ENCODE data around the gene PROM2. TPM values are rescaled to one million over a fixed set of nuclear protein-coding genes. Genes with fewer than 3 reads are reported as not detected.

Gene PROM2
- total RNA-seq, 2 experiments from 2014 or later = 0.82 TPM; not detected in 1

- no peaks in the 10 kb centered on the region for H3K9me3 Mint-ChIP-seq (ENCODE audit: low read depth)
- ATAC-seq (no peak), DNase-seq (no peak)
- H3K27ac Mint-ChIP-seq = no peak overlapping the region
- CTCF ChIA-PET = no interaction called here
- H3K4me3 Mint-ChIP-seq = no peak overlapping the region
- no peaks in the 10 kb centered on the region for H3K4me1 Mint-ChIP-seq
- peaks cover 5% of the 10 kb centered on the region for H3K27me3 Mint-ChIP-seq
- H3K36me3 Mint-ChIP-seq = no peaks in the 10 kb centered on the region
Observed at GRCh38 chr2:95298486-95299111, 24.4 kb downstream of the PROM2 start.

GRCh38 chr2:95299961-95300360 is 25.7 kb downstream of the PROM2 start:
- DNase-seq (no peak), ATAC-seq (no peak)
- peaks cover 5% of the 10 kb centered on the region for H3K27me3 Mint-ChIP-seq
- CTCF ChIA-PET = no interaction called here
- no peaks in the 10 kb centered on the region for H3K4me1 Mint-ChIP-seq
- no peak overlapping the region for H3K27ac Mint-ChIP-seq
- H3K4me3 Mint-ChIP-seq = no peak overlapping the region
- H3K36me3 Mint-ChIP-seq = no peaks in the 10 kb centered on the region
- H3K9me3 Mint-ChIP-seq (ENCODE audit: low read depth) = no peaks in the 10 kb centered on the region

- no peak overlapping the region for H3K4me3 Mint-ChIP-seq
- no peaks in the 10 kb centered on the region for H3K9me3 Mint-ChIP-seq (ENCODE audit: low read depth)
- CTCF ChIA-PET = no interaction called here
- H3K4me1 Mint-ChIP-seq = no peaks in the 10 kb centered on the region
- no peak overlapping the region for H3K27ac Mint-ChIP-seq
- H3K36me3 Mint-ChIP-seq = no peaks in the 10 kb centered on the region
- no peak for ATAC-seq
- DNase-seq = no peak
- H3K27me3 Mint-ChIP-seq = peaks cover 5% of the 10 kb centered on the region
Observed at GRCh38 chr2:95300450-95300849, 26.2 kb downstream of the PROM2 start.

- H3K36me3 Mint-ChIP-seq = no peaks in the 10 kb centered on the region
- no peak overlapping the region for H3K27ac Mint-ChIP-seq
- DNase-seq (no peak), ATAC-seq (no peak)
- H3K4me1 Mint-ChIP-seq = no peaks in the 10 kb centered on the region
- CTCF ChIA-PET = no interaction called here
- H3K27me3 Mint-ChIP-seq = peaks cover 5% of the 10 kb centered on the region
- H3K4me3 Mint-ChIP-seq = no peak overlapping the region
- no peaks in the 10 kb centered on the region for H3K9me3 Mint-ChIP-seq (ENCODE audit: low read depth)
Observed at GRCh38 chr2:95301186-95301585, 26.9 kb downstream of the PROM2 start.

GRCh38 chr2:95301876-95302641 is 27.8 kb downstream of the PROM2 start:
- no peak for ATAC-seq
- CTCF ChIA-PET = no interaction called here
- H3K4me3 Mint-ChIP-seq = no peak overlapping the region
- no peaks in the 10 kb centered on the region for H3K4me1 Mint-ChIP-seq
- no peaks in the 10 kb centered on the region for H3K36me3 Mint-ChIP-seq
- no peak for DNase-seq
- H3K27me3 Mint-ChIP-seq = peaks cover 5% of the 10 kb centered on the region
- H3K27ac Mint-ChIP-seq = no peak overlapping the region
- no peaks in the 10 kb centered on the region for H3K9me3 Mint-ChIP-seq (ENCODE audit: low read depth)

GRCh38 chr2:95303191-95303919 is 29.1 kb downstream of the PROM2 start:
- Mint-ChIP-seq H3K27me3 (no peaks in the 10 kb centered on the region), H3K4me3 (no peak overlapping the region), H3K27ac (no peak overlapping the region), H3K36me3 (no peaks in the 10 kb centered on the region), H3K9me3 (ENCODE audit: low read depth) (no peaks in the 10 kb centered on the region), H3K4me1 (no peaks in the 10 kb centered on the region)
- CTCF ChIA-PET = no interaction called here
- DNase-seq = no peak
- ATAC-seq = no peak

GRCh38 chr2:95305380-95306061 is 31.3 kb downstream of the PROM2 start:
- H3K4me1 Mint-ChIP-seq = no peaks in the 10 kb centered on the region
- no peak overlapping the region for H3K27ac Mint-ChIP-seq
- H3K27me3 Mint-ChIP-seq = no peaks in the 10 kb centered on the region
- no peaks in the 10 kb centered on the region for H3K36me3 Mint-ChIP-seq
- no peak overlapping the region for H3K4me3 Mint-ChIP-seq
- no peaks in the 10 kb centered on the region for H3K9me3 Mint-ChIP-seq (ENCODE audit: low read depth)
- ATAC-seq = no peak
- no peak for DNase-seq
- CTCF ChIA-PET = no interaction called here

GRCh38 chr2:95306336-95306895 is 32.2 kb downstream of the PROM2 start:
- H3K4me1 Mint-ChIP-seq = no peaks in the 10 kb centered on the region
- no peak overlapping the region for H3K4me3 Mint-ChIP-seq
- H3K27me3 Mint-ChIP-seq = no peaks in the 10 kb centered on the region
- CTCF ChIA-PET = no interaction called here
- no peak for ATAC-seq
- no peaks in the 10 kb centered on the region for H3K9me3 Mint-ChIP-seq (ENCODE audit: low read depth)
- H3K36me3 Mint-ChIP-seq = no peaks in the 10 kb centered on the region
- DNase-seq = no peak
- no peak overlapping the region for H3K27ac Mint-ChIP-seq

- Mint-ChIP-seq H3K27me3 (no peaks in the 10 kb centered on the region), H3K4me3 (no peak overlapping the region), H3K36me3 (no peaks in the 10 kb centered on the region), H3K27ac (no peak overlapping the region), H3K9me3 (ENCODE audit: low read depth) (no peaks in the 10 kb centered on the region), H3K4me1 (no peaks in the 10 kb centered on the region)
- ATAC-seq (no peak), DNase-seq (no peak)
- CTCF ChIA-PET = no interaction called here
Observed at GRCh38 chr2:95307036-95307435, 32.8 kb downstream of the PROM2 start.

GRCh38 chr2:95307878-95308277 is 33.6 kb downstream of the PROM2 start:
- ATAC-seq (no peak), DNase-seq (no peak)
- Mint-ChIP-seq H3K4me3 (no peak overlapping the region), H3K36me3 (no peaks in the 10 kb centered on the region), H3K4me1 (no peaks in the 10 kb centered on the region), H3K27ac (no peak overlapping the region), H3K27me3 (no peaks in the 10 kb centered on the region), H3K9me3 (ENCODE audit: low read depth) (no peaks in the 10 kb centered on the region)
- CTCF ChIA-PET = no interaction called here

- no peaks in the 10 kb centered on the region for H3K9me3 Mint-ChIP-seq (ENCODE audit: low read depth)
- no peaks in the 10 kb centered on the region for H3K36me3 Mint-ChIP-seq
- H3K4me1 Mint-ChIP-seq = no peaks in the 10 kb centered on the region
- H3K4me3 Mint-ChIP-seq = no peak overlapping the region
- DNase-seq (no peak), ATAC-seq (no peak)
- no peaks in the 10 kb centered on the region for H3K27me3 Mint-ChIP-seq
- CTCF ChIA-PET = no interaction called here
- H3K27ac Mint-ChIP-seq = no peak overlapping the region
Observed at GRCh38 chr2:95308426-95308990, 34.3 kb downstream of the PROM2 start.

GRCh38 chr2:95309599-95309998 is 35.4 kb downstream of the PROM2 start:
- no peak for ATAC-seq
- Mint-ChIP-seq H3K27ac (no peak overlapping the region), H3K36me3 (no peaks in the 10 kb centered on the region), H3K9me3 (ENCODE audit: low read depth) (no peaks in the 10 kb centered on the region), H3K4me3 (no peak overlapping the region), H3K4me1 (no peaks in the 10 kb centered on the region), H3K27me3 (no peaks in the 10 kb centered on the region)
- no peak for DNase-seq
- CTCF ChIA-PET = no interaction called here

GRCh38 chr2:95310216-95310615 is 36.0 kb downstream of the PROM2 start:
- ATAC-seq (no peak), DNase-seq (no peak)
- Mint-ChIP-seq H3K27ac (no peak overlapping the region), H3K4me3 (no peak overlapping the region), H3K9me3 (ENCODE audit: low read depth) (no peaks in the 10 kb centered on the region), H3K36me3 (no peaks in the 10 kb centered on the region), H3K4me1 (no peaks in the 10 kb centered on the region), H3K27me3 (no peaks in the 10 kb centered on the region)
- CTCF ChIA-PET = no interaction called here

All from activated CD8-positive, alpha-beta memory T cell treated with anti-CD3 and anti-CD28 coated beads, Interleukin-2, amount 10 ng/mL, durations not matched to agents 7 days and 5 days (primary cell).